DND-41 (cell line): ENCODE measurements around the gene LSR.
"Not testable (repeated sequence)": the region's sequence is repeated elsewhere in the genome, so short reads cannot be mapped to it uniquely, and the experiment has no call there.

ENCODE experiments used
- ATAC-seq: fragments of 200-7000 bp; cut with Tn5 transposase; 3 replicates; pipeline ENCODE4 v1.9.1; 2021; ENCODE audit warnings: low read depth; ENCODE audit not compliant: insufficient read depth
- DNase-seq: peaks from one replicate; pipeline ENCODE4 v3.0.0-alpha.2; 2020
- H2AFZ ChIP-seq: 2 replicates; pipeline ENCODE4 v1.6.0; 2012; ENCODE audit warnings: low read depth, low read length
- H3K27ac ChIP-seq: 2 replicates; pipeline ENCODE4 v1.5.1; 2012; ENCODE audit warnings: low read length, inconsistent platforms
- H3K27me3 ChIP-seq: fragments of 200-600 bp; sonication (generic); 2 replicates; pipeline ENCODE4 v1.6.0; 2012; ENCODE audit warnings: low read length, mild to moderate bottlenecking, inconsistent platforms; ENCODE audit not compliant: insufficient read depth, poor library complexity
- H3K36me3 ChIP-seq: 2 replicates; pipeline ENCODE4 v1.5.1; 2012; ENCODE audit warnings: low read length, inconsistent platforms; ENCODE audit not compliant: insufficient read depth
- H3K4me1 ChIP-seq: 2 replicates; pipeline ENCODE4 v1.5.1; 2012; ENCODE audit warnings: mild to moderate bottlenecking, low read length; ENCODE audit not compliant: insufficient read depth
- H3K4me2 ChIP-seq: 2 replicates; pipeline ENCODE4 v1.6.0; 2012; ENCODE audit warnings: mild to moderate bottlenecking, moderate library complexity, low read length, inconsistent platforms; ENCODE audit not compliant: insufficient read depth
- H3K4me3 ChIP-seq, 2 experiments: fragments of 200-600 bp in 1 of 2; shearing (Covaris generic) in 1 of 2; 2 replicates each; pipeline ENCODE4 v1.5.1; 2012 to 2016; ENCODE audit warnings: inconsistent platforms in 2 of 2, low read length in 2 of 2, mild to moderate bottlenecking in 2 of 2, low read depth in 1 of 2, moderate library complexity in 1 of 2
- H3K79me2 ChIP-seq: 2 replicates; pipeline ENCODE4 v1.6.0; 2012; ENCODE audit warnings: low read length, inconsistent platforms; ENCODE audit not compliant: insufficient read depth
- H3K9ac ChIP-seq: 2 replicates; pipeline ENCODE4 v1.6.0; 2012; ENCODE audit warnings: low read depth, mild to moderate bottlenecking, inconsistent platforms, low read length, moderate library complexity
- H3K9me3 ChIP-seq: 2 replicates; pipeline ENCODE4 v1.5.1; 2012; ENCODE audit warnings: low read length, moderate library complexity, mild to moderate bottlenecking, inconsistent platforms; ENCODE audit not compliant: insufficient read depth, severe bottlenecking
- H4K20me1 ChIP-seq: 2 replicates; pipeline ENCODE4 v1.6.0; 2012; ENCODE audit warnings: low read length; ENCODE audit not compliant: insufficient read depth
- EZH2 ChIP-seq: IDR thresholded peaks from 3 replicates; pipeline ENCODE4 v1.6.1; 2012; ENCODE audit warnings: borderline replicate concordance, low read depth, mild to moderate bottlenecking, moderate library complexity, low read length, inconsistent platforms; ENCODE audit not compliant: severe bottlenecking
- TF ChIP-seq, protein P1 (sequence below): IDR thresholded peaks from 2 replicates; pipeline ENCODE4 v1.5.1; 2012; ENCODE audit warnings: borderline replicate concordance, low read length, moderate library complexity, mild to moderate bottlenecking; ENCODE audit not compliant: poor library complexity, severe bottlenecking; ENCODE audit errors: extremely low read depth

The LSR gene

DNA sequence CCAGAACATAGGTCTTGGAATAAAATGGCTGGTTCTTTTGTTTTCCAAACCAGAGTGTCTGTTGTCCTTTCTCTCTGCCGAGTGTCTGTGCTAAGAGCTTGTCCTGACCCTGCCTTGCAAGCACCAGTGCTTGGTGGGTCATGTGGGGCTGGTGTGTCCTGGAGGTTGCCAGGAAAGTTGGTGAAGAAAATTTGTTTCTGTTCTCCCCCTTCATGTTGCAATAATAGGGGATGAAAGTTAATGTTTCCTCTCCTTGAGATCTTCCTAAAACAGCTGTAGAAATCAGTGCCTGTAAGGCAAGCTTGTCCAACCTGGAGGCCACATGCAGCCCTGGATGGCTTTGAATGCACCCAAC lies 36.3 kb downstream of the LSR start:
- H4K20me1 ChIP-seq: peaks cover 2% of the 10 kb centered on the region; the same call in 1 of the 2 replicates
- no peak for DNase-seq
- H3K9me3 ChIP-seq: no peaks in the 10 kb centered on the region
- no peaks in the 10 kb centered on the region for H3K79me2 ChIP-seq
- no peak overlapping the region for H3K4me3 ChIP-seq
- no peak overlapping the region for H3K4me2 ChIP-seq
- no peaks in the 10 kb centered on the region for H3K36me3 ChIP-seq
- H3K27me3 ChIP-seq: no peaks in the 10 kb centered on the region
- ATAC-seq: no peak
- H3K27ac ChIP-seq: no peak overlapping the region
- no peak overlapping the region for H3K9ac ChIP-seq
- no peaks in the 10 kb centered on the region for H3K4me1 ChIP-seq
- TF ChIP-seq, protein P1, sequence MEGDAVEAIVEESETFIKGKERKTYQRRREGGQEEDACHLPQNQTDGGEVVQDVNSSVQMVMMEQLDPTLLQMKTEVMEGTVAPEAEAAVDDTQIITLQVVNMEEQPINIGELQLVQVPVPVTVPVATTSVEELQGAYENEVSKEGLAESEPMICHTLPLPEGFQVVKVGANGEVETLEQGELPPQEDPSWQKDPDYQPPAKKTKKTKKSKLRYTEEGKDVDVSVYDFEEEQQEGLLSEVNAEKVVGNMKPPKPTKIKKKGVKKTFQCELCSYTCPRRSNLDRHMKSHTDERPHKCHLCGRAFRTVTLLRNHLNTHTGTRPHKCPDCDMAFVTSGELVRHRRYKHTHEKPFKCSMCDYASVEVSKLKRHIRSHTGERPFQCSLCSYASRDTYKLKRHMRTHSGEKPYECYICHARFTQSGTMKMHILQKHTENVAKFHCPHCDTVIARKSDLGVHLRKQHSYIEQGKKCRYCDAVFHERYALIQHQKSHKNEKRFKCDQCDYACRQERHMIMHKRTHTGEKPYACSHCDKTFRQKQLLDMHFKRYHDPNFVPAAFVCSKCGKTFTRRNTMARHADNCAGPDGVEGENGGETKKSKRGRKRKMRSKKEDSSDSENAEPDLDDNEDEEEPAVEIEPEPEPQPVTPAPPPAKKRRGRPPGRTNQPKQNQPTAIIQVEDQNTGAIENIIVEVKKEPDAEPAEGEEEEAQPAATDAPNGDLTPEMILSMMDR: no peak
- no peak for TF ChIP-seq EZH2
- H2AFZ ChIP-seq: no peak overlapping the region

DNA sequence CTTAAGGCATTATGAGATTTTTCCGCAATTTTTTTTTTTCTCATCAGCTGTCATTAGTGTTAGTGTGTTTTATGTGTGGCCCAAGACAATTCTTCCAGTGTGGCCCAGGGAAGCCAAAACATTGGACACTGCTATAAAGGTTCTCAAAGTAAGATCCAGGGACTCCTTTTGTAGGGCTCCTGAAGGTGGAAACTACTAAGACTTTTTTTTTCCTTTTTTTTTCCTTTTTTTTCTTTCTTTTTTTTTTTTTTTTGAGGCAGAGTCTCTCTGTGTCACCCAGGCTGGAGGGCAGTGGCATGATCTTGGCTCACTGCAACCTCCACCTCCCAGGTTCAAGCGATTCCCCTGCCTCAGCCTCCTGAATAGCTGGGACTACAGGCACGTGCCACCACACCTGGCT lies 36.7 kb downstream of the LSR start:
- not testable (repeated sequence) for H3K36me3 ChIP-seq, H3K4me1 ChIP-seq, H3K79me2 ChIP-seq, H3K9me3 ChIP-seq, H3K27ac ChIP-seq, ATAC-seq, H3K4me2 ChIP-seq, H3K27me3 ChIP-seq, H4K20me1 ChIP-seq, H2AFZ ChIP-seq, DNase-seq, H3K4me3 ChIP-seq, H3K9ac ChIP-seq

DNA sequence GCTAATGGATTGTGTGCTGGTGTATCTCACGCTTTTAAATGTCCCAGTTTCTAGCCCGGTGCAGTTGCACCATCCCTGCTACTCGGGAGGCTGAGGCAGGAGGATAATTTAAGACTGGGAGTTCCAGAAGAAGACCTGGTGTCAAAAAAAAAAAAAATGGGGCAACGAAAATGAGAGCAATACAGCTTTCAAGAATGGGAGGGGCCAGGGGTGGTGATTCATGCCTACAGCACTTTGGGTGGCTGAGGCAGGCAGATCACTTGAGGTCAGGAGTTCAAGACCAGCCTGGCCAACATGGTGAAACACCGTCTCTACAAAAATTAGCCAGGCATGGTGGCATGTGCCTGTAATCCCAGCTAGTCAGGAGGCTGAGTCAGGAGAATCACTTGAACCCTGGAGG lies 37.3 kb downstream of the LSR start:
- not testable (repeated sequence) for ATAC-seq, H3K9me3 ChIP-seq, H3K9ac ChIP-seq

DNA sequence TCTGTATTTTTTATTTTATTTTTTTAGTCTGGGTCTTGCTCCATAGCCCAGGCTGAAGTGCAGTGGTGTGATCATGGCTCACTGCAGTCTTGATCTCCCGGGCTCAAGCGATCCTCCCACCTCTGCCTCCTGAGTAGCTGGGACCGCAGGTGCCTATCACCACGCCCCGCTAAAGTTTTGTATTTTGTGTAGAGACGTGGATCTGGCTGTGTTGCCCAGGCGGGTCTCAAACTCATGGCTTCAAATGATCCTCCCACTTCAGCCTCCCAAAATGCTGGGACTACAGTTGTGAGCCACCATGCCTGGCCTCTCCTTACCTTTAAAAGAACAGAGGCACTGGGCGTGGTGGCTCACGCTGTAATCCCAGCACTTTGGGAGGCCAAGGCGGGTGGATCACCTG lies 38.9 kb downstream of the LSR start:
- ATAC-seq (no peak), DNase-seq (no peak)
- no peaks in the 10 kb centered on the region for H3K4me1 ChIP-seq
- TF ChIP-seq EZH2: no peak
- TF ChIP-seq, protein P1: no peak
- H2AFZ ChIP-seq: no peak overlapping the region
- no peaks in the 10 kb centered on the region for H4K20me1 ChIP-seq
- no peak overlapping the region for H3K9ac ChIP-seq
- H3K4me2 ChIP-seq: no peak overlapping the region
- no peaks in the 10 kb centered on the region for H3K9me3 ChIP-seq
- H3K27ac ChIP-seq: no peak overlapping the region
- H3K27me3 ChIP-seq: no peaks in the 10 kb centered on the region
- H3K4me3 ChIP-seq: no peak overlapping the region
- no peaks in the 10 kb centered on the region for H3K79me2 ChIP-seq
- no peaks in the 10 kb centered on the region for H3K36me3 ChIP-seq

More for the DNA sequence above, 37.3 kb downstream of the LSR start:
- H3K27ac ChIP-seq, DNase-seq, H4K20me1 ChIP-seq, H3K4me2 ChIP-seq, H3K4me3 ChIP-seq, H3K79me2 ChIP-seq, H3K36me3 ChIP-seq, H3K4me1 ChIP-seq, H2AFZ ChIP-seq, H3K27me3 ChIP-seq: not testable (repeated sequence)
